Activated CD4-positive, alpha-beta T cell treated with anti-CD3 and anti-CD28 coated beads for 4 hours (primary cell): Measurements from ENCODE around the gene SOST.

Experiments
- DNase-seq, 2 donors: peaks; one replicate each; pipeline ENCODE4 v3.0.0-alpha.2; 2020

The SOST gene

DNA sequence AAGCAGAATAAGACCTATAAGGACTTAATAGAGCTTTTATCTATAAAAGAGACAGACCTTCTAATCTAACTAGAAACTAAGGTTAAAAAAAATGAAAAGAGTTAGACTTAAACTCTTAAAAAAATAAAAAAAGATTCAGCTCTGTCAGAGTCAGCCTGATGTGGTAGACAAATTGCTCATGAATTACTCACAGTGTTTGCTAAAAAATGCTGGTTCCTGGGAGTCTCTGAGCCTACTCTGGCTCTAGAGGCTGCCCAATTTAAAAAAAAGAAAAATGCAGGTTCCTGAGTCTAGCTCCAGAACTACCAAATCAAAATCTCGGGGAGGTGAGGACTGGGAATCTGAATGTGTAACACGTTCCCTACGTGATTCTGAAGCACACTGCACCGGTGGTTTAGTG is 18.1 kb downstream of the SOST start:
- no peak for DNase-seq

- DNase-seq: no peak
These were observed 20.9 kb downstream of the SOST start for GRCh38 chr17:43737722-43738121.

GRCh38 chr17:43736389-43736788 is 22.2 kb downstream of the SOST start:
- no peak for DNase-seq

- DNase-seq: no peak
These were observed 24.2 kb downstream of the SOST start for GRCh38 chr17:43734376-43734775.

DNA sequence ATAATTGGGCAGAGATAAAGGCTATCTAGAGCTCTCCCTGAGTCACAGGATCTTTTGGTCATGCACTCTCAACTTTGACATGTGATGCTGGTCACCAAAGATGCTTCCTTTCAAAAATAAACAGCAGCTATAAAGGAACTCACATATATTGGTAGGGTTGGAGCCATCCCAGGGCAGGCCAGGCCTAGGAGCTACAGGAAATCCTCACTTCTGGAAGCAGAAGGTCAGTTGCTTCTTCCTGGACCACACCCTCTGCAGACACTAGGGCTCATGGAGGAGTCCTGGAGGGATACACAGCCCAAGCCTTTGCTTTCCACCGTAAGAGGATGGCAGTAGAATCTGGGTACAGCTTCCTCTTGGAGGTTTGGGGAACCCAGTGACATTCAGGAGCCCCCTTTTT is 24.6 kb downstream of the SOST start:
- DNase-seq: no peak

DNA sequence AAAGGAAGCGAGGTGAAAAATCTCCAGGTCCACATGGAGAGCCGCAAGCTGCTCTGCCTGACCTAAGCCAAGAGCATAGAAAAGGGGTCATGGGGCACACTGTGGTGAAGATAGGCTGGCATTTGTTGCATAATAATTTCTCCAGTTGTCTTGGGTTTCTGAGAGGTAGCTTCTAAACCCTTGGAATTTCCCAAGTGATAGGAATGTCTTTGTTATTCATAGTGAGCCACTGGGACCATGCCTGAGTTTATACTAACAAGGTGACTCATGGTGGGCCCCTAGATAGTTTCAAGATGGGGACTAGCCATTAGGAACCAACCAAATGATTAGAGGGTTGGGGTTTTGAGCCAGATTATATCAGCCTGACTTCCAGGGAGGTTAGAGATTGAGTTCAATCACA is 25.6 kb downstream of the SOST start:
- DNase-seq: no peak

DNA sequence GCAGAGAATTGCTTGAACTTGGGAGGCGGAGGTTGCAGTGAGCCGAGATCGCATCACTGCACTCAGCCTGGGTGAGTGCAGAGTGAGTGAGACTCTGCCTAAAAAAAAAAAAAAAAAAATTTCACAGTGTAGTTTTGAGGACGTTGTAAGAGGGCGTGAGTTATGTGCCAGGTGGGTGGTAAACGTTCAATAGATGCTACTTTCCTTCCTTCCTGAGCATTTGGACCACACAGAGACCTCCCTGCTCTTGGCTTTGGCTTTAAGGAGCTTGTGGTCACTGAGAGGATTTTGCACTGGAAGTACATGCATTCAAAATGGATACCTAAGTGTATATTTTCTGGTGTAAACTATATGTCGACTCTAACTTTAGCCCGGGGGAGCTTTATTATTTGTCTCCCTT is 30.5 kb downstream of the SOST start:
- DNase-seq: no peak

DNA sequence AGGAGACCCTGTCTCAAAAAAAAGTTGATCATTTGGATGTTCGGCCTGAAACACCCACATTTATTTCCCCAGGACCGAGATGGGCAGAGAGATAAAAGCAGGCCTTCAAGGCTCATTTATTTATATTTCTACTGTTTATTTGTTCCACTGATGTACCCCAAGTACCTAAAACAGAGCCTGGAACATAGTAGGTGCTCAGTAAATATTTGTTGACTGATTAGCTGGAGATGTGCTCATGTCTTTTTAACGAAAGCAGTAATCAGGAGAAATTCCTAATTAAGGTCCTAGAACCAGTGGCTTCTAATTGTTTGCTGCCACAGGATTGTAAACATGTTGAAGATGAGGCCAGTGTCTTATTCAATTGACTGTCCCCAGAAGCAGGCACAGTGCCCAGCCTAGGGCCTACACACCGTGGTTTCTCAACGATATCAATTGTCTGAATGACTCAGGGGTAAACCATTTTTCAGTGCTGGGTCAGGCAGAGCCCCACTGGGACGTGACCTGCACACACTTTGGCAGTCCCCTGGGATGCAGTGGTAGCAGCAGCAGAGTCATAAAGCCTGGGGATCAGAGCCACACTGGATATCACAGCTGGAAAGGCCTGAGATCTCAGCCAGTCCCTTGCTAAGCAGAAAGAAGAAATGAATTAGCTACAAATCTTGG is 34.8 kb downstream of the SOST start:
- no peak for DNase-seq

- DNase-seq: no peak
These were observed 35.5 kb downstream of the SOST start for GRCh38 chr17:43722870-43723665.

GRCh38 chr17:43722269-43722619 is 36.3 kb downstream of the SOST start:
- no peak for DNase-seq

DNA sequence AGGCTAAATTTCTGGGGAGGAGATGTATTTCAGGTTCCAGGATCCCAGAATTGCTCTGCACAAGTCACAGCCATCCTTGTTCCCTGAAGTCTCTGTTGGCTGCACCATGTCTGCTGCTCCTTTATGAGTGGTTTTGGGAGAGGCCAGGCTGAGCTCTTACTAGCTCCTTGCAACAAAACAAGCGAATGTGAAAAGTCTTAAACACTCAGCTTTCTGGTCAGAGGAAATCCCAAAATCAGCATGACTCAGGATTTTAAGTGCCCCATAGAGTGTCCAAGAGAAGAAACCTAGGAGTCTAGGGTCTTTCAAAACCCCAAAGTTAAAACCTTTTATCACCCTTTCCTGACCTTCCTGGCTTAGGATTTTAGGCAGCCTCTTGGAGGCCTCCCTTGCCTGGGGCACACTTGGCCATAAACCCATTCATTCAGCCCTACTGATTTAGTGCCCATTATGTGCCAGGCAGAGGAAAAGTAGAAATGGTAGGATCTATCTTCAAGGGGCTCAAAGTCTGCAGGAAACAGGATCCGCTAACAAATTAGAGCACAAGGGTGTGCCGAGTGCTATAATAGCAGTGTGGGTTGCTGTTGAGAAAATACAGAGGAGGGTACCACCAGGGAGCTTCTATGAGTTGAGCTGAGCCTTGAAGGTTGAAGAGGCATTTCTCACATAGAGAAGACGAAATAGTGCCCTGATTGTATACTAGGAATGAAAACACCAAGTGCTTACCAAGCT is 36.9 kb downstream of the SOST start:
- no peak for DNase-seq

DNA sequence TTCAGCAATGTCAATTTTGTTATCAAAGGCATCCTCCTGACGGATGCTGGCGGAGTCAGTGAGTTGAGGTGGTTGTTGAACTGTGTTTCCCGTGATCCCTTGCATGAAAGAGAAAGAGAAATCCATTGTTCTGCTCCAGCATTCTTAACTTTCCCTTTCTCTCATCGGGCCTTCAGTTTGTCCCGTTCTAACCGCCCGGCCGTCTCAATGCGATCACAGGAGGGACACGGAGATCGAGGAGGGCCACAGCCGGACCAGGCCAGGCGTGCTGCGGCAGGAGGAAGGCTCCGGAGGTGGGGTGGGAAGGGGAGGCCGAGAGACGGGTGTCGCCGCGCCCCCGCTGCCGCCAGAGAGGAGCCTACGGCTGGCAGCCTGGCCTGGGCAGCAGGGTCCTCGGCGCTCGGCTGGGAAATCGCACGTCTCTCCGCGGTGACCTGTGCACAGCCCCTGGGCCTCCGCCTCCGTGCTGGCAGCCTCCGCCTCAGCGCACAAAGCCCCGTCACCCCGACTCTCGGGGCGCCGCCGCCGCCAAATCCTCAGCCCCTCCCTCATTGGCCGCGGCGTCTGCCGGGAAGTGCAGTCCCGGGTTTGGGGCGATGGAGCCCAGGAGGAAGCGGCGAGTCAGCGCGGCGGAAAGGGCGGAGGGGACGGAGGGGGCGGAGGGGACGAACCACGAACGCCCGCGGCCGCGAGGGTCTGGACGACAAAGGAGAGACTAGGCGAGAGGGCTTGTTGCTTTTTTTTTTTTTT is 38.1 kb downstream of the SOST start:
- peak; percentile 70 for DNase-seq

DNA sequence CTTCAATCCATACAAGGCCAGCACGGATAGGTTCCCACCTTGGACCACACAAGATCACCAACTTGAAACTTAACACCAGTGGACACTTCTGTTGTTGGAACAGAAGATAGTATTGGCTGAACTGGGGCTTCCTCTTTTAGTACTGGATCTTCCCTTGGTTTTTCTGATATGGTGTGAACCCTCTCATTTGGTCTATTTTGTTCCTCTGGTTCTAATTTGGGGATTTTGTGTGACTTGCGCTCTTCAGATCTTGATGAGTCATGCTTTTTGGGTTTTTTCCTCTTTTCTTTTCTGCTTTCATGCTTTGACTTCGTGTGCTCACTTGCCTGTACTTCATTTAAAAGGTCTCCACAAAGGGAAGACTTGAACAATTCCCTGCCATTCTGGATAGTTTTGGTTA is 39.0 kb downstream of the SOST start:
- no peak for DNase-seq

DNA sequence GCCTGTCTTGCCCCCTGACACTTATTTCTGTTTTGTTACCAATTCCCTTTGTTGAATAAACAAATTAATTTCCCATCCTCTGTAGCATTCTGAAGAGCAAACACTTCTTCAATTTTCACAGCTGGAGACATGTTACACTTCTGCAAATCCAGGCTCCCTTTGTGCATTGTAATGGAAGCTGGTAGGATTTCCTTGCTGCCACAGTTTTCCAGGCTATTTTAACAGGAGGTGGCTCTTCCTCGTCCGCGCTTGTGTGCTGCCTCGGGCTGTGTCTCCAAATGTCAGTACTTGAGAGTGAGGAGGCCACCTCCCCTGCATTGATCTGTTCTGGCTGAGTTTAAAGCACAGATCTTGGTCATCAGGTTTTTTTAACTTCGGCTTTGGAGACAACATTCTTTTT is 40.0 kb downstream of the SOST start:
- no peak for DNase-seq

GRCh38 chr17:43717913-43718312 is 40.7 kb downstream of the SOST start:
- no peak for DNase-seq

DNA sequence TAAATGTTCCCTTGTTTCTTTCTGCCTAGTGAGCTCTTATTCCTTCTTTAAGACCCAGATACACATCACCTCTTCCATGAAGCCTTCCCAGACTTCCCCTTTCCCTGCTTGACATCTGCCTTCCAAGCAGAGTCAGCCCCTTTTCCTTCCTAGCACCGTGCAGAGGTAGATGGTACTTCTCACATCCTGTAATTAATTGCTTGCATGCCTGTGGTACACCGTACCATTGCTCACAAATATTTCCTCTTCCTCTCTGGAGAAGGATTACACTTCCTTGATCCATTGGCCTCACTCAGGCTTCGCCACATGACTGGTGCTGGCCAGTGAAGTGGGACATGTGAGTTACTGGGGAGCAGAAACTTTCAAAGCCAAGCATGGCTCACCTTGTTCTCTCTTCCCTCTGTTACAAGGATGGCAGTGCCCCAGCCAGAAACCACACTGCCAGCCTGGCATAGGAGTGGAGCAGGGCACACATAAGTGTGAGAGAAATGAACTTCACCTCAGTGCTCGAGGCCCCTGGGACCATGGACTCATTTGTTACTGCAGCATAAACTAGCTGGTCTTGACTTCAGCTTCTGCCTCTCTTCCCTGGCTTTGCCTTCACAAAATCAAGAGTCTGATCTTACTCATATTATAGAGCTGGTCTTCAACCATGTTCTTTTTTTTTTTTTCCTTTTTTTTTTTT is 44.0 kb downstream of the SOST start:
- DNase-seq: no peak

DNA sequence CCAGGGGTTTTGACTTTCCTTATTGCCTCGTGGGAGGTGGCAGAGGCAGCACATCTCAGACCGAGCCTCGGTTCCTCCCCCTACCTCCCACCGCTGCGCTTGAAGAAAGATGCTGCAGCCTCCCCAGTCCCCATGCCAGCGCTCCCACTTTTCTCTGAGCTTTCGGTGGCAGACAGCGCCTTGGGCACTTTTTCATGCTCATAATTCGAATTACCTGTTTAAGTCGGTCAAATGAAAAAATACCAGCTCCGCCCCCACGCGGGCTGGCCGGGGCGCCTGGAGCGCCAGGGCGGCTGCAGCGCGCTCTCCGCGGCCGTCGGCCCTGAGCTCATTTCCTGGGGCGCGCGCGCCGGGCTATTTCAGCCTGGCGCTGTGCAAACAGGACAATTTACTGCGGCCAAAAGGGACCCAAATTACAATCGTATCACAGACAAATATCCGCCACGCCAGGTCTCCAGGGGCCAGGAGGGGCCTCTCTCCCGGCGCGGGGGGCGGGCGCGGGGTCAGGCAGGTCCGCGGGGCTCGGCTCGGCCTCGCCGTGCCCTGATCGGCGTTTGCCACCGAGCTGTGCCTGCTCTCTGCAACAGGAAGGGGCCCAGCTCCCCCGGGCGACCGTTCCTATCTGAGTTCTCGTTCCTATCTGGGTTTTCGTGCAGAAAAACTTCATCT is 45.0 kb downstream of the SOST start:
- DNase-seq: no peak

DNA sequence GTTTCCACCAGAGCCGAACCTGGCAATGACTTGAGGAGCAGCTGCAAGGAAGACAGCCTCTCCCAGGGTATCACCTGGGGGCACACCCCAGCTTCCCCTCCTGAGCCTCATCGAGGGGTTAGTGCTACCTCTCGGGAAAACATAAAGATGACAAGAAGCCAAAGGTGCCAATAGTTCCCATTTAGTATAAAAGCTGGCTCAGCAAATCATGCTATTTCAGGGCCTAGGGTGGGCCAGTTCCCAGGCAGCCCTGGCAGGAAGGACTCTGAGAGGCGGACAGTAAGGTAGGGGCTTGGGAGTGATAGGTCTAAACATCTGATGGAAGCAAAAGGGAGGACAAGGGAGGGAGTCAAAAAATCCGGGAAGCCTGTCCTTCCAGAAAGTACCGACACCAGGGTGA is 46.2 kb downstream of the SOST start:
- DNase-seq: no peak

DNA sequence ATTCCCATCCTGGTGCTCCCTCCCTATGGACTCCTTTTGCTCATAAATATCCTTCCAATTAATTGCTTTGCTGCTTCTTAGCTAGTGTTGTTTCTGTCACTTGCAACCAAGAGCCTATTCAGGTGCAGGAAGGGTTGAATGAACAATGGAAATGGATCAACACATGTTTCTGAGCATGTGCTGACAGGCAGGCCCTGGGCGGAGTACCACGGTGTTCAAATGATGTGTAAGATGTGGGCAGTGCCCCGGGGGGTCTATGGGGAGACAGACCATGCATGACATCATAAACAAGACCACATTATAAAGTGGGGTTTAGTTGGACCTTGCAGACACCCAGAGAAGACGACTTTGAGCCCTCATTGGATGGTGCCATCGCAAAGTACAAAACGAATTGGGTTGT is 48.5 kb downstream of the SOST start:
- no peak for DNase-seq

GRCh38 chr17:43709210-43709609 is 49.4 kb downstream of the SOST start:
- no peak for DNase-seq

DNA sequence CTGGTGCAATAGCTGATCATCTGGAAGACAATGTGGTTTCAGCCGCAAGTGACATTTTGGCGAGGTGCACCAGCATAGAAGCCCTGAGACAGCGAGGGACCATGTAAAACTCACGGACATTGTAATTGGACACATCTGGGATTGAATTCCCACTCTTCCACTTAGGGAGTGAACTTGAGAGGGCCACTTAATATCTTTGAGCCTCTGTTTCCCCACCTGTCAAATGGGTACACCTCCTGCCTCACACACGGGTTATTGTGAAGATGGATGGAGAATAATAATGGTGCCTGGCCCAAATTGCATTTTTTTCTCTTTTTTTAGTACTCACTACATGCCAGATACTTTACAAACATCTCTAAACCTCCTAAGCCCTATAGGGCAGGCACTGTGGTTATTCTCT is 51.4 kb downstream of the SOST start:
- no peak for DNase-seq

GRCh38 chr17:43706235-43706634 is 52.4 kb downstream of the SOST start:
- no peak for DNase-seq
